Fibroblast of upper back skin (primary cell): Measurements from ENCODE around the gene ZNF12.
"Not testable (repeated sequence)": the region's sequence is repeated elsewhere in the genome, so short reads cannot be mapped to it uniquely, and the experiment has no call there.

Experiments
- DNase-seq: peaks from one replicate; pipeline ENCODE4 v3.0.0-alpha.2; 2013

The ZNF12 gene

DNA sequence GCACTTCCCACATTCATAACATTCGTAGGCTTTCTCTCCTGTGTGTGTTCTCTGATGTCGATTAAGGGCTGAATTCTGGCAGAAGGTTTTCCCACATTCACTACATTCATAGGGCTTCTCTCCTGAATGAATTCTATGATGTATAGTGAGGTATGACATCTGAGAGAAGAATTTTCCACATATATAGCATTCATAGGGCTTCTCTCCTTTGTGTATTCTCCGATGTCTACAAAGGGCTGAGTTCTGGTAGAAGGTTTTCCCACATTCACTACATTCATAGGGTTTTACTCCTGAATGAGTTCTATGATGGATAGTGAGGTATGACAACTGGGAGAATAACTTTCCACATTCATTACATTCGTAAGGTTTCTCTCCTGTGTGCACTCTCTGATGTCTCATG is 15.6 kb downstream of the ZNF12 start:
- DNase-seq: no peak

DNA sequence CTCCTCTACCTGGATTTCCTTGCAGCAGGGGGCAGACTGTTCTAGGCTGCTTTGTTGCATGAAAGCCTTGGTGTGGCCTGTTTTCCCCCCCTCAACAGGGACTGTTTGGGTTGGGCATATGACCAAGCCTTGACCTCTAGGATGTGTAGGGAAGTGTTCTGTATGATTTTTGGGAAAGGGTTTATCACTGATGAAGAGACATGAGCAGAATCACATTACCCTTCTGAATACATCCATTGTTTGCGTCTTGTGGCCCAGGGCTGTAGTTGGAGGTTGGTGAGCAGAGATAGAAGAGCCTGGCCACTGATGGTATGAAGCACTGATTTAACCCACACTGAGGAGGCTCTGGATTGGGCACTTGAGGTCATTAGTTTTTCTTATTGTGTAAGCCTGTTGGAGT is 26.6 kb downstream of the ZNF12 start:
- no peak for DNase-seq

DNA sequence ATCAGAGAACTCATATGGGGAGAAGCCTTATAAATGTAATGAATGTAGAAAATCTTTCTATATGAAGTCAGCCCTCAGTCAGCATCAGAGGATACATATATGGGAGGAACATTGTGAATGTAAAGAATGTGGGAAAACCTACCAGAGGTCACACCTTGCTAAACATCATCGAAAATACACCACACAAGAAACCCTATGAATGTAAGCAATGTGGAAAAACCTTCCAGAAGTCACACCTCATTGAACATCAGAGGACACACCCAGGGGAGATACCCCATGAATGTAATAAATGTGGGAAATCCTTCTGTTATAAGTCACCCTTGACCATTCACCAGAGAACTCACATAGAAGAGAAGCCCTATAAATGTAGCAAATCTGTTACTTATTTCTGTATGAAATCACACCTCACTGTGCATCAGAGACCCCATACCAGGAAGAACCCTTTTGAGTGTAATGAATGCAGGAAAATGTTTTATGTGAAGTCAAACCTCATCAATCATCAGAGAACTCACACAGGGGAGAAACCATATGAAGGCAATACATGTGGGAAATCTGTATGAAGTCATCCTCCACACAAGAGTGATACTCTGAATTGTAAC is 30.8 kb downstream of the ZNF12 start:
- no peak for DNase-seq

DNA sequence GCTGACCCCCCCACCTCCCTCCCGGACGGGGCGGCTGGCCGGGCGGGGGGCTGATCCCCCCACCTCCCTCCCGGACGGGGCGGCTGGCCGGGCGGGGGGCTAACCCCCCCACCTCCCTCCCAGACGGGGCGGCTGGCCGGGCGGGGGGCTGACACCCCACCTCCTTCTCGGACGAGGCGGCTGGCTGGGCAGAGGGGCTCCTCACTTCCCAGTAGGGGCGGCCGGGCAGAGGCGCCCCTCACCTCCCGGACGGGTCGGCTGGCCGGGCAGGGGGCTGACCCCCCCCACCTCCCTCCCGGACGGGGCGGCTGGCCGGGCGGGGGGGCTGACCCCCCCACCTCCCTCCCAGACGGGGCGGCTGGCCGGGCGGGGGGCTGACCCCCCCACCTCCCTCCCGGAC is 35.9 kb downstream of the ZNF12 start:
- DNase-seq: not testable (repeated sequence)

DNA sequence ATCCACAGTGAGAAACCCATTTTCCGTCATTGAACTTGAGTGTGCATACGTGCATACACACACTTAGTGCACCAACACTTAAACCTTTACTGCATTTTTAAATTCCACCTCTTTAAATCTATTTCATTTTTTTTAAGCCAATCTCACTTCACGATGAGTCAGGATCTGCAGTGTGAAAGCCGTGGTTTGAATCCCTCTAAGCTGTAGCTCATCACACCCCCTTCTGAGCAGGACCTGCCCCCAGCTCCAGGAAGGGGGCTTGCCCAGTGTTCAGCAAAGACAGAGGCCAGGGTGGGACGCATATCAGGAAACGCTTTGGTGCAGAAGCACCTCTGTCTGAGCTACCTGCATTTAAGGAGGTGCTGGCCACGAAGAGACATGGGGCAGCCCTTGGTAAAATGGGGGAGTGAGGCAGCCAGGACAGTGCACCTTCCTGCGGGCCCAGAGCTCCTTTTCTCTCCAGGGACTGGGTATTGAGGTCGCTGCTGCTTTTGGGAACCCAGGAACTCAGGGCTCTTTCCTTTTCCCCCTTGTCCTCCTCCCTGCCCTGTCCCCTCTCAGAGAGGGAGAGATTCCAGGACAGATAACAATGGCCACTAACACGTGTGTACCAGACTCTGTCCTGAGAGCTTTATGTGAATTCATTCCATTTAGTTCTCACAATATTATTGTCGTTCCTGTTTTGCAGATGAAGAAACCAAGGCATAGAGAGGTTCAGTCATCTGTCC is 48.0 kb downstream of the ZNF12 start:
- no peak for DNase-seq

DNA sequence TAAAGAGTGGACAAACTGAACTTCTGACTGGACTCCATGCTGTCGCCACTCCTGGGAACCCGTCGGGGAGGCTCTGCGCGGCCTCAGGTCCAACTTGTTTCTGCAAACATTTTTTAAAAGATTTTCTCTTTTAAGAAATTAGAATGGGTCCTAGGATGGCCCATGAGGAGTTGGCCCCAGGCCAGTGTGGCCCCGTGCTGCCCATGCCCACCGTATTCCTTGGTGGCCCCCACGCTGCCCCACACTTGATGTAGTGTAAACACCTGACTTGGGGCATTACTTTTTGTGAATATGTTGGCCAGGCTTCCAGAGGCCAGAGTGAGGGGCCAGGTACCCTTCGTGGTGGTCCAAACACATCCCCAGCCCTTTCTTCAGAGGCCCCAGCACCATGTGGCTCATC is 50.3 kb downstream of the ZNF12 start:
- no peak for DNase-seq

DNA sequence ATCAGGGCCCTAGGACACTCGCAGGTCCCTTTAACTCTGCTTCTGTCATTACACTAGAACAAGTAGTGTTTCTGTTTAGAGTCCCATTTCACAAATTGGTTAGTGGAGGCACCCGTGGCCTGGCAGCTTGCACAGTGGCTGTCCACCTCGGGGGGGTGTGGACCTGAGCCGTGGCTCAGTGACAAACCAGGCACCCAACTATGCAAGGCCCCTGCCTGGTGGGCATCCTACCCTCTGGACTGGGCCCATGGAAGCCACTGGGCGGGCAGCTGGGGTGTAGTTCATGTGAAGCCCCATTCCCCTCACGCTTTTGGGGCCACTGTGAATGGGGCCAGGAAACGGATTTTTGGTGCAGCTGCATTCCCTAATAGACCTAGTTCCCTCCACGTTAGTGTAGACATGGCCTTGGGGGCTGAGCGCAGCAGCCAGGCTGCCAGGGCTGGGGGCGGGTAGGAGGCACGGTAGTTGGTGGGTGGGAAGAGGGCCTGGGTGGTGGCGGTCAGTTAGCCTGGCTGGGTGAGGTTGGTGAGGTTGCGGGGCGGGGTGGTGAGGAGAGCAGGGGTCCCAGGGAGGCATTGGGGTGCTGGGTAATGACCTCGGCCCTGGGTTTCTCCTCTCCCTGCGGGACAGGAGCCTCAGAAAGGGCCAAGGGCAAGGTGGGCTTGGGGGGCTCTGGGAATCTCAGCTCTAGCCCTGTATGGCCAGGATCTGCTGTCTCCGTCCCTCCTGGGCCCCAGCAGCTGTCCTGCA is 50.9 kb downstream of the ZNF12 start:
- no peak for DNase-seq

DNA sequence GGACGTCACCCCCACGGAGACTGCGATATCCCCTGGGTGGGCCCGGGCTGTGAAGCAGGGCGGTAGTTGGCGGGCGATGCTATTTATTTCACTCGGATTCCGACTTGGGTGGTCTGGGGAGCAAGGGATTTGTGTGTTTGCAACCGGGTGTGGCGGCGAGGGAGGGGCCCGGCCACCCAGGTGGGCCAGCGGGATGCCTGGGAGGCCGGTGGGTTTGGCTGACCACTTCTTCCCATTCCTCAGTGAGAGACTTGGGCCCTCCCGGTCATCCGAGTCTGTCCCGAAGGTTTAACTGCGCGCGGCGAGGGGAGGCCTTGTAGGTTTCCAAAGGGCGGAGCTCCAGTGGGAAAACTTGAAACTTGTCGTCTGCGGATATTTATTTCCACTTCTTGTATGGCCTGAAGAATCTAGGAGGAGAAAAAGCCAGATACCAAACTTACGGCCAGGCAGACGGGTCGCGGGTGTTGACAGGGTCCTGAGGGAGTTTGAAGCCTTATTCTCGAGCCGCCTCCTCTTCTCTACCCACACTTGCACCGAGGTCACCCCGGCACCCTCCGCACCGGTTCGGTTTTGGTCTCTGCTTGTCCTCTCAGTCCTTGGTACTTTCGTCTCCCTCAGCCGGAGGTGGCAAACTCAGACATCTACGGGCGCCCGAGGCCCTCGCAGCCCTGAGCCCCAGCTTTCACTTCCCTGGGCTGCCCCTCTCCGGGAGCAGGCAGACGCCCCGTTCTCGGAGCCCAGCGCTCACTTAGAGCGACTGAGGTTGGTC is 51.7 kb downstream of the ZNF12 start:
- DNase-seq: no peak

DNA sequence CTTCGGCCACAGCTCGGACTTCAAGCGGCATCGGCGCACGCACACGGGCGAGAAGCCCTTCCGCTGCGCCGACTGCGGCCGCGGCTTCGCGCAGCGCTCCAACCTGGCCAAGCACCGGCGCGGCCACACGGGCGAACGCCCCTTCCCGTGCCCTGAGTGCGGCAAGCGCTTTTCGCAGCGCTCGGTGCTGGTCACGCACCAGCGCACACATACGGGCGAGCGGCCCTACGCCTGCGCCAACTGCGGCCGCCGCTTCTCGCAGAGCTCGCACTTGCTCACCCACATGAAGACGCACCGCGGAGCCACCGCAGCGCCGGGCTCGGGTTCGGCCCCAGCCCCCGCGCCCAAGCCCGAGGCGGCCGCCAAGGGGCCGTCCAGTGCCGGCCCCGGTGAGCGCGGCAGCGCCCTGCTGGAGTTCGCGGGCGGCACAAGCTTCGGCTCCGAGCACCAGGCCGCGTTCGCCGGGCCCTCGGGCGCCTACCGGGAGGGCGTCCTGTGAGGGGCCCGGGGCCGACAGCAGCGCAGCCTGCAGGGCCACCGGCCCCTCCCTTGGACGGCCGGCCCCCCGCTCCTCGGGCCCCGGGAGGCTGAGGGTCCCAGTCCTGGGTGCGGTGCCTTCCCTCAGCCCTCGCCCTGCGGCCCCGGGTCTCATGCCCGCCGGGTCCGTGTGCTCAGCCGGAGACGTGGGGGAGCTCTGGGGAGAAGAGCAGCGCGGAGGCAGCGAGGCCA is 52.5 kb downstream of the ZNF12 start:
- no peak for DNase-seq

DNA sequence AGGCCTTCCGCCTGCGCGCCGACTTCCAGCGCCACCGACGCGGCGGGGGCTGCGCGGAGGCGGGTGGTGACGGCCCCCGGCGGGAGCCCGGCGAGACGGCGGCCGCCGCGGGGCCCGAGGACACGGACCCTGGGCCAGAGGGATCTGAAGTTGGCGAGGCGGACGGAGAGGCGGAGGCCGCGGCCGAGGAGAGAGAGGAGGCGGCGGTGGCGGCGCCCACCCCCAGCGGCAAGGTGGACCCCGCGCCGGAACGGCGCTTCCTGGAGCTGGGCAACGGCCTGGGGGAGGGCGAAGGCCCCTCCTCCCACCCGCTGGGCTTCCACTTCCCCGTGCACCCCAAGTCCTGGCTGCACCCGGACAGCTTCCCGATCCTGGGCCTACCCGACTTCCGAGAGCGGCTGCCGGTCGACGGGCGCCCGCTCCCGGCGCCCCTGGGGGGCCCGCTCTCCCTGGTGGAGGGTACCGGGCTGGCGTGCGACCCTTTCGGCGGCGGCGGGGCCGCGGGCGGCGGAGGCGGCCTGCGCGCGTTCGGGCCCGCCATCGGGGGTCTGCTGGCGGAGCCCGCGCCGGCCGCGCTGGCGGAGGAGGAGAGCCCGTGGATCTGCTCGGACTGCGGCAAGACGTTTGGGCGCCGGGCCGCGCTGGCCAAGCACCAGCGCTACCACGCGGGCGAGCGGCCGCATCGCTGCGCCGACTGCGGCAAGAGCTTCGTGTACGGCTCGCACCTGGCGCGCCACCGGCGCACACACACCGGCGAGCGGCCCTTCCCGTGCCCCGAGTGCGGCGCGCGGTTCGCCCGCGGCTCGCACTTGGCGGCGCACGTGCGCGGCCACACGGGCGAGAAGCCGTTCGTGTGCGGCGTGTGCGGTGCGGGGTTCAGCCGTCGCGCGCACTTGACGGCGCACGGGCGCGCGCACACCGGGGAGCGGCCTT is 53.4 kb downstream of the ZNF12 start:
- no peak for DNase-seq

DNA sequence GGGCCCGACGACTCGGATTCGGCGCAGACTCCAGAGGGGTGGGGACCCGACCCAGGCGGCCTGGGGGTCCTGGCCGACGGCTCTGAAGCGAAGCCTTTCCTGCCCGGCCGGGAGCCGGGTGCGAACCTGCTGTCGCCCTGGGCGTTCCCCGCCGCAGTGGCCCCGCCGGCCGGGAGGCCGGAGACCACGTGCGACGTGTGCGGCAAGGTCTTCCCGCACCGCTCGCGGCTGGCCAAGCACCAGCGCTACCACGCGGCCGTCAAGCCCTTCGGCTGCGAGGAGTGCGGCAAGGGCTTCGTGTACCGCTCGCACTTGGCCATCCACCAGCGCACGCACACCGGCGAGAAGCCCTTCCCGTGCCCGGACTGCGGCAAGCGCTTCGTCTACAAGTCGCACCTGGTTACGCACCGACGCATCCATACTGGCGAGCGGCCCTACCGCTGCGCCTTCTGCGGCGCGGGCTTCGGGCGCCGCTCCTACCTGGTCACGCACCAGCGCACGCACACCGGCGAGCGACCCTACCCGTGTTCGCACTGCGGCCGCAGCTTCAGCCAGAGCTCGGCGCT is 54.2 kb downstream of the ZNF12 start:
- DNase-seq: no peak

DNA sequence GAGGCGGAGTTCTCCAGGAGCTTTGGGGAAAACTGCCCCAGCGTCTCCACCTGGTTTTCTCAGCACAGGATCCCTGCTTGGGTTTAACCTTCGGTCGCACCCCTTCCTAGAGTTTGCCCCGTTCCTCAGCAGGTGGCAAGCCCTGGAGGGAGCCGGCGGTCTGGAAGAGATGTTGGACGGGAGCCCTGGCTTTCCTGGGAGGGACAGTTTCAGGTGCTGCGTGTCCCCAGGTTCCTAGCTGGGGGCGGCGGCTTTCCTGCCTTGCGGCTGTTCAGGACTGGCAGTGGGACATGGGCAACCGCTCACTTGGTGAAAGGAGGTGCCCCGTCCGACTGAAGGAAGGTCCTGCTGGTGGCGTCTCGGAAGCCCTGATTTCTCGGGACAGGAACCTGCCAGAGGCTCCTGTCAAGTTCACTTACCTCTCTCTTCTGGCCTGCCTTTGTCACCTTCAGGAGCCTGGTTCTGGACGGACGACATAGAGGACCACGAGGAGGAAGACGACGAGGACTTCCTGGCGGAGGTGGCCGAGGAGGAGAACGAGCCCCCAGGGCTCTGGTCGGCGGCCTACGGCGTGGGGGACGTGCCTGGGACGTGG is 54.8 kb downstream of the ZNF12 start:
- no peak for DNase-seq

DNA sequence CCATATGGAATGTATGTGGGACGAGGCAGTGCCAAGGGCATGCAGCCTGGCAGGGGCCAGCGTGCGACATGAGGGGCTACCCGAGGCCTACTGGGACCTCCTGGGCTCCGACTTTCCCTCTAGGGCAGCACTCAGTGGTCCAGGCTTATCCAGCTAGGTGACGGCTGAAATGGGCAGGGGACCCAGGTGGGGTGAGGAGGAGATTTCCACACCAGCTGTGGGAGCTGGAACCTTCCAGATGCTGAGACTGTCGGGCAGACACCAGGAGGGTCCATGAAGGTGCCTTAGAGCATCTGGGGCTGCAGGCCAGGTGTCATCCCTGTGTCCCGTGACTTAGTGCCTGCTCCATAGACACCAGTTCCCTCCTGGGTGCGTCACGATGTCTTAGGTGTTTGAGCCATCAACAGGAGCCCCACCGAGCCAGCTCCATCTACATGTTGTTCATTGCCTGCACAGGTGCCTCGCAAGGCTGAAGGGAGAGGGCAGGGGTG is 56.2 kb downstream of the ZNF12 start:
- DNase-seq: no peak

DNA sequence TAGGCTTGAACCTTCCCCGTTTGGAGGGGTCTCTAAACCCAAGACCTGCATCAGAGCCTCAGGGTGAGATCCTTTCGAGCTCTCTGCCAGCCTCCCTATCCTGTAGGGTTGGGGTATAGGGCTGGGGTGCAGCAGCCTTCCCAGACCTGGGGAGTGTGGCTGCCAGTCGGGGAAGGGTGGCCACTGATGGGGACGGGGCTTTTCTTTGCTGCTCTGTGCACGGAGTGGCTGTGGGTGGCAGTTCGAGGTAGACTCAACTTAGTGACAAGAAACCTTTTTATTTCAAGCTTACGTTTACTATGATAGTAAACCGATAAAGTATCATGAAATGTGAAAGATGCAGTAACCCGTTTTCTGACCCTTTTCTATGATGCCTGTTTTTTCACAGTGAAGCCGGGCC is 56.7 kb downstream of the ZNF12 start:
- DNase-seq: no peak

DNA sequence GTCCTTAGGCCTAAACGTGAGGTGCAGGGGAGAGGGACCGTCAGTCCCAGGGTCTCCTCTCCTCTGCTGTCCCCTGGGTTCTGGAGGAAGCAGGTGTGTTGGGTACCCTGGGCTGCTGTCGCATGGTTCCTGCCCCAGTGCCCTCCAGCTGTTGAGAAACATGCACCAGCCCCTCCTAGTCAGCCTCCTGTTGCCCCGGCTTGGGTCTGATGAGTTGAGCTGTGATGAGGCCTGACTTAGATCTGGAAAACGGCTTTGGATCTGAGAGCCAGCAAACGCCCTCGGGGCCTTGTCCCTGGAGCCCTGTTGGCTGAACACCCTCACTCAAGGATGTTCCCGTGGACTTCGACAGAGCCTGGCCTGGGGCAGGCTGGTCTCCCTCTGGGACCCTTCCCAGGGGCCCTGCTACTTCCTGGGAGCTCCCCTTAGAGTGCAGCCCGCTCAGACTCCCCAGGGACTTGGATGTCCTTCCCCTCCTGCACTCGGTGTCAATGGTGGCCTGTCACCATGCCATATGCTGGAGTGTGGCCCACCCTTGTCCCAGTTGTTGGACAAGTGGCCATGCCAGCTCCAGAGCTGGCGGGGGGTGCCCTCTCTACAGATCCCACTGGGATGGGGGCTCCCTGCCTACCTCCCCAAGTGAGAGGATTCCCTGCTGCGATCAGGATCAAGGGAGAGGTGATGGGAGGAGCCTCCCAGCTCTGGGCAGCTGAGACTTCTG is 57.3 kb downstream of the ZNF12 start:
- no peak for DNase-seq

DNA sequence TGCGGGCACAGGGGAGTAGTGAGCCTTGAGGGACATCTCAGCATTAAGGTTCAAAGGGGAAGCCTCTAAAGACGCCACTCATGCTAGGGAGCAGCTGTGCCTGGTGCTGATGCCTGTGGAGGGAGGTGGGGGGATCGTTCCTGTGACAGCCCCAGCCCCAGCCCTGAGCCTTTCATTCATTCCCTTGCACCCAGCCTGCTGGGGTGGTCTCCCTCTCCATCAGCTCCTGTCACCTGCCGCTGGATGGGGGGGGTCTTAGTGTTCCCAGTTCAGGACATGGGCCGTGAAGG is 58.0 kb downstream of the ZNF12 start:
- no peak for DNase-seq

DNA sequence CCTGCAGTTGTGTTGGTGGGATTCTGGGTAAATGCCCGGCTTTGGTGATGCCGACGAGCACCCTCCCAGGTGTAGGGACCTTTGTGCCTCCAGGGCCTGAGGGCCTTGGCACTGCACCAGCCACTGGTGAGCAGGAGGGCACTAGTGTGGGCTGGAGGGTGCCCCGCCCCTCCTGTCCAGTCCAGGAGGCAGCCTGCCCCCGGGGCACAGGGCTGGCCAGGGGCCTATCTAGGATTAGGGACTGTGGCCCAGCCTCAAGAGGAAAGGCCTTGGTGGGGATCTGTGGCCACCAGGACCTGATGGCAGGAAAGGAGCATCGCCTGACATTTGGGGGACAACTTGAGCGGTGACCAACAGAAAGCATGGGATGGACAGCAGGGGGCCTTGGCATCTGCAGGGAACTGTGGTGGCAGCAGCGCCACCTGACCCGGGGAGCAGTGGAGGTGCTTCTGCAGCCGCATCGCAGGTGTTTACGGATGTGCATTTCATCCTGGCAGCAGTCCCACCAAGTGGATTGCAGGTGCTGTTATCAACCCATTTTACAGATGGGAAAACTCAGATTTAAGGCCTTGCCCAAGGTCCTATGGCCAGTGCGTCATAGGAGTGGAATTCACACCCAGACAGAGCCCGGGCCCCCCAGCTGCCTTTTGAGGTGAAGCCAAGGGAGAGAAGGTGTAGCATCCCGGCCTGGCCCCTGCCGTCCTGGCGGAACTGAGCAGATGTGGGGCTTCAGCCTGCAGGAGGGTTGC is 58.5 kb downstream of the ZNF12 start:
- DNase-seq: no peak

DNA sequence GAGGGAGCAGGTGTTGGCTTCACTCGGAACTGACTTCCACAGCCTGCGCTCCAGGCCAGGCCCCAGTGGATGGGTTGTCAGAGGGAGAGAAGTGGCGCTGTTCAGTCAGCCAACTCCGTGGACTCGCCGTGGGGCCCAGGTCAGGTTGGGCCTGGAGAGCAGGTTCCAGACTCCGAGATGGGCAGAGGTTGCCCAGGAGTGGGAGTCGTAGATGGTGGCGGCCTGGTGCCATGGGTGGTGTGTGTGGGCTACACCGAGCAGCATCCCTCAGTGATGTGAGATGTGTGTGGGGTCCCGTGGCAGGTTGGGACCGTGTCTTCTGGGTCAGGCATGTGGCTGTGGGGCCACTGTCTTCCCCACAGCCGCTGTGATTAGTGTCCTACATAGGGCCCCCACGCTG is 59.2 kb downstream of the ZNF12 start:
- no peak for DNase-seq

DNA sequence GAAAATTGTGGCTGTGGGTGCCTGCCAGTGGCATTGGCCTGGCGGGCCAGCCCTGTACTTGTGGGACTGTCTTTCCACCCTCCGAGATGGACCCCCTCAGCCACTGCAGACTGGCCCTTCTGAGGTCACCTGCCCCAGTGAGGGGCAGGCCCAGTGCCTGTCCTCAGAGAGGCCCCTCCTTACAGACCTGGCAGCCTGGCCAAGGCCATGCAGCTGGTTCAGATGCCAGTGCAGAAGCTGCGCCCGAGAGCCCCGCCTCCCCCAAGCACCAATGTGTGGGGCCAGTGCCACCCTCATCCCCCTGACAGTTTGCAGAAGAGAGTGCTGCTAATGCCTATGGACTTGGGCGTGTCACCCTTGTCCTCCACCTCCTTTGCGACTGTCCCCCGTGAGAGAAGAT is 59.7 kb downstream of the ZNF12 start:
- no peak for DNase-seq

DNA sequence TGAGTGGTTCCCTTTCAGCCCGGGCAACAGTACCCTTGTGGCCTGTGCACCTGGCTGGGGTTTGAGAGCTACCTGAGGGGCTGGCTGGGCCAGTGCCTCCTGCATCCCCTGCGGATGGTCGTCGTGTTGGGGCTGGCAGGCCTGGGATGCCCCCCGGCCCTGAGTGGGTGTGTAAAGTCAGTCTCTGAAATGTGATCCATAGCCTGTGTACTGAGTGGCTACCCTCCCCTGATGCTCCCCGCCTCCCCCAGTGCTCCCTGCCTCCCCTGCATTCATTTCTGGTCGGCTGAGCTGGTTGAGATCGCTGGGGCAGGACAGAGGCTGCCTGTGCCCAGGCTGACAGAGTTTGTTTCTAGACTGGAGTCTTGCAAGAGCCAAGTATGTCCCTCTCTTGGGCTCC is 60.3 kb downstream of the ZNF12 start:
- no peak for DNase-seq
